Mucosa of descending colon (tissue), 3 donors: ENCODE measurements around the gene GNAI3. TPM values are rescaled to one million over a fixed set of nuclear protein-coding genes. Genes with fewer than 3 reads are reported as not detected.

ENCODE experiments used
- ATAC-seq: fragments of 200-7000 bp; cut with Tn5 transposase; one replicate; pipeline ENCODE4 v1.9.1; 2020; ENCODE audit warnings: mild to moderate bottlenecking, moderate library complexity
- DNase-seq, 3 donors: peaks; one replicate each; pipeline ENCODE4 v3.0.0-alpha.2; 2020
- H3K36me3 ChIP-seq: fragments of 200-600 bp; one replicate; pipeline ENCODE4 v1.8.0; 2021; ENCODE audit warnings: low read depth, mild to moderate bottlenecking
- H3K4me1 ChIP-seq: fragments of 200-600 bp; one replicate; pipeline ENCODE4 v1.8.0; 2021; ENCODE audit warnings: low read depth, mild to moderate bottlenecking
- H3K4me3 ChIP-seq: fragments of 200-600 bp; one replicate; pipeline ENCODE4 v1.8.0; 2021; ENCODE audit warnings: mild to moderate bottlenecking
- H3K9me3 ChIP-seq: fragments of 200-600 bp; one replicate; pipeline ENCODE4 v1.8.0; 2021; ENCODE audit warnings: mild to moderate bottlenecking
- CTCF ChIP-seq: fragments of 200-600 bp; IDR thresholded peaks from one replicate; pipeline ENCODE4 v1.8.0; 2022; ENCODE audit warnings: antibody characterized with exemption, mild to moderate bottlenecking
- intact Hi-C, 2 donors: fragments of 100-400 bp; cut with DNase I in 1 of 2; cut with micrococcal nuclease in 1 of 2; formaldehyde crosslinking; loops; one replicate each; pipeline versions ENCODE4 v1.11.0 to v1.11.1; 2022; cut with DNase I, micrococcal nuclease
- total RNA-seq, 3 donors: library from RNA; stranded (reverse); fragmentation: NEBNext Ultra II Directional in 2 of 3; extraction: Animal tissue kit (Norgen Biotek cat#: 25700) in 2 of 3; gene quantifications; one replicate each; pipeline versions ENCODE4 v1.2.1 to v1.2.4, GENCODE V29; 2021 to 2023
- donor health status: DM: no; HTN: no; CAD: no; lungs with moderate emphysema.
- donor health status: DM: no; HTN: no; CAD: no.
- donor health status: DM: no; HTN: yes; CAD: no.

The GNAI3 gene
- total RNA-seq, 3 donors from 2014 or later = 6.5 to 8.3 (median 7.6) TPM

- Histone ChIP-seq H3K4me1 (peaks cover 22% of the 10 kb centered on the region), H3K9me3 (no peaks in the 10 kb centered on the region), H3K36me3 (no peaks in the 10 kb centered on the region), H3K4me3 (no peak overlapping the region)
- TF ChIP-seq CTCF = no peak
- DNase-seq = no peak
- intact Hi-C loops = no loop called here
- no peak for ATAC-seq
These were observed 46.6 kb upstream of the GNAI3 start for GRCh38 chr1:109501644-109502363.

GRCh38 chr1:109502364-109502851 is 46.0 kb upstream of the GNAI3 start:
- no peaks in the 10 kb centered on the region for H3K9me3 ChIP-seq
- H3K36me3 ChIP-seq = no peaks in the 10 kb centered on the region
- TF ChIP-seq CTCF = no peak
- DNase-seq (no peak), ATAC-seq (peak; percentile 11)
- peaks cover 22% of the 10 kb centered on the region for H3K4me1 ChIP-seq
- intact Hi-C loops = no loop called here
- no peak overlapping the region for H3K4me3 ChIP-seq

GRCh38 chr1:109503935-109504334 is 44.5 kb upstream of the GNAI3 start:
- Histone ChIP-seq H3K4me3 (no peak overlapping the region), H3K9me3 (no peaks in the 10 kb centered on the region), H3K36me3 (no peaks in the 10 kb centered on the region), H3K4me1 (peaks cover 17% of the 10 kb centered on the region)
- intact Hi-C loops = no loop called here
- ATAC-seq (peak; percentile 67), DNase-seq (peak in 1 of 3 donors; percentile 54)
- no peak for TF ChIP-seq CTCF

GRCh38 chr1:109504974-109505373 is 43.4 kb upstream of the GNAI3 start:
- TF ChIP-seq CTCF = no peak
- no peak for DNase-seq
- intact Hi-C loops = no loop called here
- Histone ChIP-seq H3K36me3 (no peaks in the 10 kb centered on the region), H3K4me3 (no peak overlapping the region), H3K4me1 (peaks cover 7% of the 10 kb centered on the region), H3K9me3 (no peaks in the 10 kb centered on the region)
- ATAC-seq = no peak

GRCh38 chr1:109508001-109508872 is 40.2 kb upstream of the GNAI3 start:
- H3K4me3 ChIP-seq = no peak overlapping the region

More at GRCh38 chr1:109508001-109508872, 40.2 kb upstream of the GNAI3 start:
- DNase-seq (no peak), ATAC-seq (no peak)
- H3K9me3 ChIP-seq = no peaks in the 10 kb centered on the region
- H3K36me3 ChIP-seq = no peaks in the 10 kb centered on the region
- TF ChIP-seq CTCF = no peak
- intact Hi-C loops = no loop called here
- H3K4me1 ChIP-seq = peaks cover 3% of the 10 kb centered on the region
